RWPE2 (cell line): ENCODE measurements around the gene NEMP1.
A peak's percentile ranks its signal among the peaks of the same experiment; 100 is the strongest.

Experiments used
- ATAC-seq: fragments of 200-7000 bp; cut with Tn5 transposase; 3 replicates; pipeline ENCODE4 v1.9.1; 2021; ENCODE audit warnings: low read depth
- DNase-seq: peaks from one replicate; pipeline ENCODE4 v3.0.0-alpha.2; 2020; ENCODE audit warnings: low spot score
- H3K27ac ChIP-seq: fragments of 450-650 bp; 2 replicates; pipeline ENCODE4 v1.5.1; 2017; ENCODE audit warnings: mild to moderate bottlenecking; ENCODE audit not compliant: poor library complexity, severe bottlenecking
- H3K27me3 ChIP-seq: fragments of 250-450 bp; sonication (Bioruptor Pico); 2 replicates; pipeline ENCODE4 v1.5.1; 2021; ENCODE audit warnings: mild to moderate bottlenecking, moderate library complexity; ENCODE audit not compliant: insufficient read depth, poor library complexity, severe bottlenecking
- H3K36me3 ChIP-seq: fragments of 250-450 bp; sonication (Bioruptor Pico); 2 replicates; pipeline ENCODE4 v1.5.1; 2020; ENCODE audit warnings: low read depth, mild to moderate bottlenecking, moderate library complexity
- H3K4me1 ChIP-seq: fragments of 250-450 bp; sonication (Bioruptor Pico); 2 replicates; pipeline ENCODE4 v1.5.1; 2021; ENCODE audit warnings: mild to moderate bottlenecking, moderate library complexity; ENCODE audit not compliant: insufficient read depth, poor library complexity, severe bottlenecking
- H3K4me3 ChIP-seq: fragments of 250-450 bp; sonication (Bioruptor Pico); 2 replicates; pipeline ENCODE4 v1.5.1; 2021; ENCODE audit warnings: mild to moderate bottlenecking, moderate library complexity; ENCODE audit not compliant: severe bottlenecking
- H3K9me3 ChIP-seq: fragments of 250-450 bp; sonication (Bioruptor Pico); 2 replicates; pipeline ENCODE4 v1.5.1; 2021; ENCODE audit warnings: mild to moderate bottlenecking, moderate library complexity; ENCODE audit not compliant: severe bottlenecking
- TF ChIP-seq, protein P1 (sequence below): fragments of 450-650 bp; IDR thresholded peaks from one replicate; pipeline ENCODE4 v1.5.1; 2017; ENCODE audit warnings: mild to moderate bottlenecking, moderate library complexity; ENCODE audit not compliant: poor library complexity, severe bottlenecking

The NEMP1 gene

DNA sequence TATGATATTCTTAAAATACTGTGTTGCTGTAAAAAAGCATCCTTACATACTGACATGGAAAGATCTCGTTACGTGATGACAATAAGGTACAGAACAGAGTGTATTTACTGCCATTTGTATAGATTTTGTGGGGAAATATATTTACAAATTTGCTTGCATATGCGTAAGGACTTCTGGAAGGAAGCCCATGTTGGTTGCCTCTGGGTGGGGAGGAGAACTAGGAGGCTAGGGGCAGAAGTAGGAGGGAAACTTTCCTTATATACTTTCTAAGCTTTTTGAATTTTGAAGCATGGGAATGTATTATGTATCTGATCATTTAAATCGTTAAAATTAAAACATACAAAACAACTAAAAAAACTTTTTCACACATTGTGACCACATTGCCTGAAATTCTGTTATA, 38.4 kb downstream of the NEMP1 start:
- TF ChIP-seq, protein P1, sequence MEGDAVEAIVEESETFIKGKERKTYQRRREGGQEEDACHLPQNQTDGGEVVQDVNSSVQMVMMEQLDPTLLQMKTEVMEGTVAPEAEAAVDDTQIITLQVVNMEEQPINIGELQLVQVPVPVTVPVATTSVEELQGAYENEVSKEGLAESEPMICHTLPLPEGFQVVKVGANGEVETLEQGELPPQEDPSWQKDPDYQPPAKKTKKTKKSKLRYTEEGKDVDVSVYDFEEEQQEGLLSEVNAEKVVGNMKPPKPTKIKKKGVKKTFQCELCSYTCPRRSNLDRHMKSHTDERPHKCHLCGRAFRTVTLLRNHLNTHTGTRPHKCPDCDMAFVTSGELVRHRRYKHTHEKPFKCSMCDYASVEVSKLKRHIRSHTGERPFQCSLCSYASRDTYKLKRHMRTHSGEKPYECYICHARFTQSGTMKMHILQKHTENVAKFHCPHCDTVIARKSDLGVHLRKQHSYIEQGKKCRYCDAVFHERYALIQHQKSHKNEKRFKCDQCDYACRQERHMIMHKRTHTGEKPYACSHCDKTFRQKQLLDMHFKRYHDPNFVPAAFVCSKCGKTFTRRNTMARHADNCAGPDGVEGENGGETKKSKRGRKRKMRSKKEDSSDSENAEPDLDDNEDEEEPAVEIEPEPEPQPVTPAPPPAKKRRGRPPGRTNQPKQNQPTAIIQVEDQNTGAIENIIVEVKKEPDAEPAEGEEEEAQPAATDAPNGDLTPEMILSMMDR = no peak
- DNase-seq (no peak), ATAC-seq (no peak)

DNA sequence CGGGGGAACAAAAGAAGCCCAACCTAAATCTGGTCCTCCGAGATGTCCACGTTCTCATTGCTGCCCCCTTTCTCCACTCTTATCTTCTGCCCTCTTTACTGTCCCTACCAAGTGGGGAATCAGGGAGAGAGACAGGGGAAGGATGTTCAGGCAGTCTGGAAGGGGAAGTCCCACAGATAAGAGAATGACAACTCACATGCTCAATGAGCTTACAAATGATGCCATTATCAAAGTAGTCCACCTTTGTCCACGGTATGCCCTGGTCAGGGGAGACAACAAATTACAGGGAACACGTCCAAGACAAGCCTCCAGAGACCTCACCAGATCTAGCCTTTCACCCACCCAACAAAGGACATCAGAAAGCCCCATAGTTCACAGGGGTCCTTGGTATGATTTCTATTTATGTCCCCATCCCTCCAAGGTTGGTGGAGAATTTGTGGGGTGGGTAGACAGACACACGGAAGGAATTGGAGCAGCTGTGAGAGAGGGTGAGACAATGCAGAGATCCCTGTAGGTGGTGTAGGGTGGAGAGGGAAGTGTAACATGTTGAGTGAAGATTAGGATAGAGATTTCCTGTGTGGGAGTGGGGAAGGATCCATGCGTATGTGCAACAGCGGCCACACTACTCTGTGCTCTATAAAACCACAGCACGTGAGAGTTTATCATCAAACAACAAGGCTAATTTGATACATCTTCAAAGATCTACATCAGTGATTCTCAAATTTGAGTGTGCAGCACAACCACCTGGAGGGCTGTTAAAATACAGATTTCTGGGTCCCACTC, 39.4 kb downstream of the NEMP1 start:
- ATAC-seq (no peak), DNase-seq (no peak)
- Histone ChIP-seq H3K27ac (no peak overlapping the region), H3K4me1 (no peaks in the 10 kb centered on the region), H3K4me3 (no peak overlapping the region), H3K36me3 (no peaks in the 10 kb centered on the region), H3K9me3 (no peaks in the 10 kb centered on the region), H3K27me3 (no peaks in the 10 kb centered on the region)
- TF ChIP-seq, protein P1 = no peak

More for the DNA sequence above, 38.4 kb downstream of the NEMP1 start:
- no peak overlapping the region for H3K27ac ChIP-seq
- H3K4me1 ChIP-seq = no peaks in the 10 kb centered on the region
- H3K36me3 ChIP-seq = no peaks in the 10 kb centered on the region
- no peak overlapping the region for H3K4me3 ChIP-seq
- no peaks in the 10 kb centered on the region for H3K9me3 ChIP-seq
- no peaks in the 10 kb centered on the region for H3K27me3 ChIP-seq

DNA sequence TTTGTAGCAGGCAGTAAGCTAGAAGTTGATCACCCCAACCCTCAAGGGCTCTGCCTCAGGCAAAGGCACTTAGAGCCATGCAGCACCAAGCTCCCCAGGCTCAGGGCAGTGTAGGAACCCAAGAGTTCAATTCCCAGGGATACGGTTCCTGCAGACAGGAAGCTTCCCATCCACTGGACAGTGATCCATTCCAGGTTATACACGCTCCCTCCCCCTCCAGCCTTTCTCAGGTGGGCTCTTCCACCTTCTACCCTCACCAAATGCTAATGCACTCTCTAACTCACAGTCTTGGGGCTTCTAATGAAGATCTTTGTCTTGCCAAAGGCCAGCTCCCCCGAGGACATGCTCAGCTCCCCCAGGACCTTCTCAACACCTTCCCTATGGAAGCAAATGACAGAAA, 41.3 kb downstream of the NEMP1 start:
- no peaks in the 10 kb centered on the region for H3K36me3 ChIP-seq
- ATAC-seq = no peak

DNA sequence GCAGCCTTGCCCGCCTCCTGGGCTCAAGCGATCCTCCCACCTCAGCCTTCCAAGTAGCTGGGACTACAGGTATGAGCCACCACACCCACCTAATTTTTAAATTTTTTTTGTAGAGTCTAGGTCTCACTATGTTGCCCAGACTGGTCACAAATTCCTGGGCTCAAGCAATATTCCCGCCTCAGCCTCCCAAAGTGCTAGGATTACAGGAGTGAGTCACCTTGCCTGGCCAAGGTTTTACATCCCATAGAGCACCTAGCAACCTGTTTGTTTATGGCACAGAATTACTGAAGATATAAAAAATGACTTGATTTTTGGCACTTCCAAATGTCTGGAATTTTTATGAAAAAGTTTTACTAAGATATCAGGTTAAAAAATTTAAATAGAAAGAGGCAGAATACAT, 45.2 kb downstream of the NEMP1 start:
- TF ChIP-seq, protein P1 = no peak
- no peak overlapping the region for H3K4me3 ChIP-seq
- H3K36me3 ChIP-seq = no peaks in the 10 kb centered on the region
- H3K27ac ChIP-seq = no peak overlapping the region
- no peaks in the 10 kb centered on the region for H3K27me3 ChIP-seq
- no peaks in the 10 kb centered on the region for H3K9me3 ChIP-seq
- DNase-seq (no peak), ATAC-seq (peak; percentile 83)
- H3K4me1 ChIP-seq = peaks cover 16% of the 10 kb centered on the region

More for the DNA sequence above, 41.3 kb downstream of the NEMP1 start:
- TF ChIP-seq, protein P1 = no peak
- H3K4me1 ChIP-seq = peaks cover 7% of the 10 kb centered on the region
- no peak overlapping the region for H3K27ac ChIP-seq
- no peaks in the 10 kb centered on the region for H3K27me3 ChIP-seq
- H3K4me3 ChIP-seq = no peak overlapping the region
- H3K9me3 ChIP-seq = no peaks in the 10 kb centered on the region
- DNase-seq = no peak

DNA sequence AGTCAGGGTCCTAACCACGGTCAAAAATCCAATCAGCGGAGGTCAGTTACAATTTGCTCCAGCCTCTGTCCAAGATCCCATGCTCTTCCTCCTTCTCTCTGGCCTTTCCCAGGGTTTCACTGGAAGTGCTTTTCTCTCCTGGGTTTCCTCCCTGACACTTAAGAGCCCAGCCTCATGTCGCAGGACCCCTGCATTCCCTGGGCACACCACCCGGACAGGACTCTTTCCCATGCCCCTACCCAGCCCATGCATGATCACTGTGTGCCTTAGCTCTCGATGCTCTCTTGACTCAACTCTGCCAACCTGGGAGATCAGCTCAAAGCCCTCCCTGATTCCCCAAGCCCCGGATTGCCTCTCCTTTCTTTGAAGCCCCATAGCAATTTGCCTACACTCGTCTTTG, 46.8 kb downstream of the NEMP1 start:
- ATAC-seq = no peak
- no peaks in the 10 kb centered on the region for H3K27me3 ChIP-seq
- H3K4me1 ChIP-seq = peaks cover 16% of the 10 kb centered on the region
- TF ChIP-seq, protein P1 = no peak
- H3K36me3 ChIP-seq = no peaks in the 10 kb centered on the region
- no peak overlapping the region for H3K27ac ChIP-seq
- H3K4me3 ChIP-seq = no peak overlapping the region
- no peak for DNase-seq
- no peaks in the 10 kb centered on the region for H3K9me3 ChIP-seq
